Activated CD4-positive, alpha-beta T cell treated with anti-CD3 and anti-CD28 coated beads for 36 hours (primary cell): ENCODE data around the gene IFNLR1. TPM values are rescaled to one million over a fixed set of nuclear protein-coding genes. Genes with fewer than 3 reads are reported as not detected.

ENCODE experiments used
- total RNA-seq, 2 experiments: library from RNA; stranded (reverse); gene quantifications; one replicate each; pipeline ENCODE4 v1.2.3, GENCODE V29; 2021

IFNLR1 gene
- total RNA-seq, 2 experiments from 2014 or later: 6.6 to 7.4 TPM

Other genes starting within 250 kb of the IFNLR1 start
- 100 to 1,000 TPM; 133 to 142 TPM for gene PNRC2, start 227.5 kb downstream of the IFNLR1 start, total RNA-seq
- 100 to 1,000 TPM; 213 to 225 TPM for gene SRSF10, start 207.0 kb downstream of the IFNLR1 start, total RNA-seq
- gene MYOM3, start 75.2 kb downstream of the IFNLR1 start, total RNA-seq: not detected
- gene IL22RA1, start 44.1 kb downstream of the IFNLR1 start, total RNA-seq: not detected
- gene GRHL3, start 132.1 kb upstream of the IFNLR1 start, total RNA-seq: not detected
- 10 to 100 TPM in 1 of 2 experiments, 1 to 10 TPM in 1; 7.8 to 11.9 TPM for gene STPG1, start 226.5 kb upstream of the IFNLR1 start, total RNA-seq
- 10 to 100 TPM; 38.1 to 41.4 TPM for gene NIPAL3, start 228.5 kb upstream of the IFNLR1 start, total RNA-seq